ENCODE results near the gene CHD9.
"Not testable (repeated sequence)": the region's sequence is repeated elsewhere in the genome, so short reads cannot be mapped to it uniquely, and the experiment has no call there.

The CHD9 gene

GRCh38 chr16:53048139-53048915 is 6.5 kb upstream of the CHD9 start:
- DNase-seq (ENCODE audit: low read depth in 2 of 2), result no peak

GRCh38 chr16:53051255-53051654 is 3.5 kb upstream of the CHD9 start:
- DNase-seq (ENCODE audit: low read depth in 2 of 2), result not testable (repeated sequence)

- DNase-seq (ENCODE audit: low read depth in 2 of 2), result no peak
These were observed 2.0 kb upstream of the CHD9 start, which contains the start of gene CHD9NB for GRCh38 chr16:53052519-53053501. Gene CHD9NB (minus strand): TSS chr16:53052897. CDS start chr16:53044158, 8,739 bp downstream.

- no peak for DNase-seq (ENCODE audit: low read depth in 2 of 2)
These were observed 673 bp upstream of the CHD9 start for GRCh38 chr16:53053967-53054669.

GRCh38 chr16:53055541-53056391 is 975 bp downstream of the CHD9 start:
- DNase-seq (ENCODE audit: low read depth in 2 of 2), result no peak

GRCh38 chr16:53056392-53056881 is 1.6 kb downstream of the CHD9 start:
- no peak for DNase-seq (ENCODE audit: low read depth in 2 of 2)

- no peak for DNase-seq (ENCODE audit: low read depth in 2 of 2)
These were observed 2.9 kb downstream of the CHD9 start for GRCh38 chr16:53057658-53058057.

- no peak for DNase-seq (ENCODE audit: low read depth in 2 of 2)
These were observed 3.6 kb downstream of the CHD9 start for GRCh38 chr16:53058441-53058840.

- no peak for DNase-seq (ENCODE audit: low read depth in 2 of 2)
These were observed 4.1 kb downstream of the CHD9 start for GRCh38 chr16:53058882-53059281.

- DNase-seq (ENCODE audit: low read depth in 2 of 2), result no peak
These were observed 4.9 kb downstream of the CHD9 start for GRCh38 chr16:53059672-53060071.

GRCh38 chr16:53061256-53061655 is 6.5 kb downstream of the CHD9 start:
- no peak for DNase-seq (ENCODE audit: low read depth in 2 of 2)

- peak; percentile 25 to 34 for DNase-seq (ENCODE audit: low read depth in 2 of 2)
These were observed 6.9 kb downstream of the CHD9 start for GRCh38 chr16:53061701-53062159.

GRCh38 chr16:53064081-53064578 is 9.3 kb downstream of the CHD9 start:
- DNase-seq (ENCODE audit: low read depth in 2 of 2), result no peak

- no peak for DNase-seq (ENCODE audit: low read depth in 2 of 2)
These were observed 10.8 kb downstream of the CHD9 start for GRCh38 chr16:53065461-53066061.

GRCh38 chr16:53067675-53068074 is 12.9 kb downstream of the CHD9 start:
- DNase-seq (ENCODE audit: low read depth in 2 of 2), result no peak

- no peak for DNase-seq (ENCODE audit: low read depth in 2 of 2)
These were observed 13.6 kb downstream of the CHD9 start for GRCh38 chr16:53068423-53068833.

GRCh38 chr16:53069772-53070171 is 15.0 kb downstream of the CHD9 start:
- DNase-seq (ENCODE audit: low read depth in 2 of 2), result no peak

- DNase-seq (ENCODE audit: low read depth in 2 of 2), result no peak
These were observed 17.0 kb downstream of the CHD9 start for GRCh38 chr16:53071748-53072301.

- no peak for DNase-seq (ENCODE audit: low read depth in 2 of 2)
These were observed 18.2 kb downstream of the CHD9 start for GRCh38 chr16:53073022-53073421.

GRCh38 chr16:53074296-53074695 is 19.5 kb downstream of the CHD9 start:
- not testable (repeated sequence) for DNase-seq (ENCODE audit: low read depth in 2 of 2)
